ENCODE results near the gene CDH4.

- TF ChIP-seq POLR2A (IDR thresholded peaks at IDR 0.05) (no peak), CTCF (IDR thresholded peaks at IDR 0.05) (no peak), EP300 (IDR thresholded peaks at IDR 0.05) (no peak)
Observed at GRCh38 chr20:61442075-61442670, 190.1 kb downstream of the CDH4 start.

All from ovary (tissue), 3 donors.